DOHH2 (cell line): ENCODE data around the gene TLCD1.

Source experiments
- H3F3A ChIP-seq: fragments of 200-600 bp; sonication (generic), shearing (Covaris generic); 2 replicates; pipeline ENCODE4 v1.6.0; 2016; ENCODE audit warnings: antibody characterized with exemption, mild to moderate bottlenecking; ENCODE audit not compliant: control insufficient read depth, insufficient read depth
- H3K27ac ChIP-seq: fragments of 200-600 bp; sonication (generic); 2 replicates; pipeline ENCODE4 v1.5.1; 2014; ENCODE audit warnings: low read depth, mild to moderate bottlenecking, low read length, moderate library complexity
- H3K27me3 ChIP-seq: fragments of 200-600 bp; sonication (generic); 2 replicates; pipeline ENCODE4 v1.6.1; 2014; ENCODE audit warnings: mild to moderate bottlenecking, low read length, mixed read lengths; ENCODE audit not compliant: control insufficient read depth
- H3K36me3 ChIP-seq: fragments of 200-600 bp; sonication (generic); 2 replicates; pipeline ENCODE4 v1.6.1; 2014; ENCODE audit warnings: mild to moderate bottlenecking, low read length, moderate library complexity, mixed read lengths; ENCODE audit not compliant: control insufficient read depth
- H3K4me1 ChIP-seq: fragments of 200-600 bp; sonication (generic); 2 replicates; pipeline ENCODE4 v1.6.1; 2014; ENCODE audit warnings: mild to moderate bottlenecking, low read length, mixed read lengths; ENCODE audit not compliant: control insufficient read depth
- H3K4me2 ChIP-seq: fragments of 200-600 bp; sonication (generic); 2 replicates; pipeline ENCODE4 v1.6.0; 2014; ENCODE audit warnings: mild to moderate bottlenecking, low read length, moderate library complexity
- H3K4me3 ChIP-seq: fragments of 200-600 bp; sonication (generic); 2 replicates; pipeline ENCODE4 v1.5.1; 2014; ENCODE audit warnings: mild to moderate bottlenecking, low read length, mixed read lengths
- H3K79me2 ChIP-seq: fragments of 200-600 bp; sonication (generic); 2 replicates; pipeline ENCODE4 v1.6.1; 2014; ENCODE audit warnings: mild to moderate bottlenecking, low read length, mixed read lengths; ENCODE audit not compliant: control insufficient read depth
- H3K9me2 ChIP-seq: fragments of 200-600 bp; sonication (generic); replicated peaks from 2 replicates; pipeline ENCODE4 v1.6.1; 2014; ENCODE audit warnings: mild to moderate bottlenecking, low read length, mixed read lengths; ENCODE audit not compliant: control insufficient read depth
- H3K9me3 ChIP-seq: fragments of 200-600 bp; sonication (generic); 2 replicates; pipeline ENCODE4 v1.6.1; 2014; ENCODE audit warnings: antibody characterized with exemption, low read length, mixed read lengths; ENCODE audit not compliant: control insufficient read depth, insufficient read depth
- H4K20me1 ChIP-seq: fragments of 200-600 bp; sonication (generic); 2 replicates; pipeline ENCODE4 v1.6.0; 2014; ENCODE audit warnings: low read depth, mild to moderate bottlenecking, antibody characterized with exemption, low read length, moderate library complexity; ENCODE audit not compliant: control insufficient read depth, insufficient read depth
- CTCF ChIP-seq: fragments of 200-600 bp; sonication (generic); IDR thresholded peaks from one replicate; pipeline ENCODE4 v1.5.1; 2014; ENCODE audit warnings: antibody characterized with exemption, mild to moderate bottlenecking, low read depth, low read length; ENCODE audit not compliant: poor library complexity, severe bottlenecking
- EZH2phosphoT487 ChIP-seq: fragments of 200-600 bp; sonication (generic); IDR thresholded peaks from 2 replicates; pipeline ENCODE4 v1.6.1; 2017; ENCODE audit warnings: borderline replicate concordance, mild to moderate bottlenecking, antibody characterized with exemption, low read length, moderate library complexity, mixed read lengths

TLCD1 gene

GRCh38 chr17:28750178-28751047 lies 24.4 kb upstream of the TLCD1 start:
- no peaks in the 10 kb centered on the region for H3K9me2 ChIP-seq
- peaks cover 69% of the 10 kb centered on the region for H3K36me3 ChIP-seq
- no peak overlapping the region for H3K4me3 ChIP-seq
- TF ChIP-seq EZH2phosphoT487 (no peak), CTCF (peak; percentile 97)
- peaks cover 26% of the 10 kb centered on the region for H4K20me1 ChIP-seq
- H3K4me2 ChIP-seq = peak overlapping the region; percentile 6; the same call in 1 of the 2 replicates
- peaks cover 29% of the 10 kb centered on the region for H3K4me1 ChIP-seq
- no peaks in the 10 kb centered on the region for H3K9me3 ChIP-seq
- peaks cover 45% of the 10 kb centered on the region for H3K79me2 ChIP-seq
- 0 out of 2 replicates have a peak overlapping the region, but pooled peaks have one; percentile 14 for H3K27ac ChIP-seq
- H3K27me3 ChIP-seq = no peaks in the 10 kb centered on the region
- peaks cover 26% of the 10 kb centered on the region for H3F3A ChIP-seq

DNA sequence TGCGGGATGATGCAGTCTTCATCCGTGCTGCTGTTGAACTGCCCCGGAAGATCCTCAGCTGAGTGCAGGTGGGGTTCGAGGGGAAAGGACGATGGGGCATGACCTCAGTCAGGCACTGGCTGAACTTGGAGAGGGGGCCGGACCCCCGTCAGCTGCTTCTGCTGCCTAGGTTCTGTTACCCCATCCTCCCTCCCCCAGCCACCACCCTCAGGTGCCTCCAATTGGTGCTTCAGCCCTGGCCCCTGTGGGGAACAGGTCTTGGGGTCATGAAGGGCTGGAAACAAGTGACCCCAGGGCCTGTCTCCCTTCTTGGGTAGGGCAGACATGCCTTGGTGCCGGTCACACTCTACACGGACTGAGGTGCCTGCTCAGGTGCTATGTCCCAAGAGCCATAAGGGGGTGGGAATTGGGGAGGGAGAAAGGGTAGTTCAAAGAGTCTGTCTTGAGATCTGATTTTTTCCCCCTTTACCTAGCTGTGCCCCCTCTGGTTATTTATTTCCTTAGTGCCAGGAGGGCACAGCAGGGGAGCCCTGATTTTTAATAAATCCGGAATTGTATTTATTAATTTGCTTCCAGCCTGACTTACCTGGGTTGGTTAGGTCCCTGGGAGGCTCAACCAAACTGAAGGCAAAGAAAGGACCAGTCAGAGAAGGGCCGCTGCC lies 23.6 kb upstream of the TLCD1 start:
- Histone ChIP-seq H3K9me3 (no peaks in the 10 kb centered on the region), H3K4me3 (no peak overlapping the region), H3K79me2 (peaks cover 53% of the 10 kb centered on the region), H3K4me2 (peak overlapping the region; percentile 7), H3K27me3 (no peaks in the 10 kb centered on the region), H3F3A (peaks cover 26% of the 10 kb centered on the region), H3K36me3 (peaks cover 76% of the 10 kb centered on the region), H3K4me1 (peaks cover 30% of the 10 kb centered on the region), H3K9me2 (no peaks in the 10 kb centered on the region), H4K20me1 (peaks cover 27% of the 10 kb centered on the region), H3K27ac (peak overlapping the region; percentile 14; the same call in 1 of the 2 replicates)
- no peak for TF ChIP-seq CTCF
- TF ChIP-seq EZH2phosphoT487 = no peak

- Histone ChIP-seq H3K9me3 (no peaks in the 10 kb centered on the region), H3K79me2 (peaks cover 59% of the 10 kb centered on the region), H3K9me2 (no peaks in the 10 kb centered on the region), H3K27me3 (no peaks in the 10 kb centered on the region), H3K4me3 (no peak overlapping the region), H3K36me3 (peaks cover 80% of the 10 kb centered on the region), H4K20me1 (peaks cover 27% of the 10 kb centered on the region), H3K4me1 (peaks cover 30% of the 10 kb centered on the region), H3K4me2 (no peak overlapping the region), H3F3A (peaks cover 28% of the 10 kb centered on the region), H3K27ac (no peak overlapping the region)
- TF ChIP-seq CTCF (no peak), EZH2phosphoT487 (no peak)
Measured at GRCh38 chr17:28748852-28749515, 23.0 kb upstream of the TLCD1 start.
